Cardiac fibroblast (primary cell): ENCODE measurements around the gene SLC4A9.

ENCODE experiments used
- DNase-seq, 2 donors: peaks; one replicate each; pipeline versions ENCODE4 v3.0.0 to v3.0.0-alpha.2; 2010; ENCODE audit warnings: low read depth in 2 of 2
- H3K4me3 ChIP-seq, 2 donors: replicated peaks in 1 of 2; 1 replicate in 1 of 2; 2 replicates in 1 of 2; pipeline ENCODE4 v1.5.1; 2011; ENCODE audit warnings: low read depth in 2 of 2, low read length in 2 of 2, mild to moderate bottlenecking in 2 of 2, moderate library complexity in 1 of 2
- TF ChIP-seq, protein P1 (sequence below): IDR thresholded peaks from one replicate; pipeline ENCODE4 v1.5.1; 2011; ENCODE audit warnings: low read depth, mild to moderate bottlenecking, low read length, inconsistent platforms

SLC4A9 gene, protein sequence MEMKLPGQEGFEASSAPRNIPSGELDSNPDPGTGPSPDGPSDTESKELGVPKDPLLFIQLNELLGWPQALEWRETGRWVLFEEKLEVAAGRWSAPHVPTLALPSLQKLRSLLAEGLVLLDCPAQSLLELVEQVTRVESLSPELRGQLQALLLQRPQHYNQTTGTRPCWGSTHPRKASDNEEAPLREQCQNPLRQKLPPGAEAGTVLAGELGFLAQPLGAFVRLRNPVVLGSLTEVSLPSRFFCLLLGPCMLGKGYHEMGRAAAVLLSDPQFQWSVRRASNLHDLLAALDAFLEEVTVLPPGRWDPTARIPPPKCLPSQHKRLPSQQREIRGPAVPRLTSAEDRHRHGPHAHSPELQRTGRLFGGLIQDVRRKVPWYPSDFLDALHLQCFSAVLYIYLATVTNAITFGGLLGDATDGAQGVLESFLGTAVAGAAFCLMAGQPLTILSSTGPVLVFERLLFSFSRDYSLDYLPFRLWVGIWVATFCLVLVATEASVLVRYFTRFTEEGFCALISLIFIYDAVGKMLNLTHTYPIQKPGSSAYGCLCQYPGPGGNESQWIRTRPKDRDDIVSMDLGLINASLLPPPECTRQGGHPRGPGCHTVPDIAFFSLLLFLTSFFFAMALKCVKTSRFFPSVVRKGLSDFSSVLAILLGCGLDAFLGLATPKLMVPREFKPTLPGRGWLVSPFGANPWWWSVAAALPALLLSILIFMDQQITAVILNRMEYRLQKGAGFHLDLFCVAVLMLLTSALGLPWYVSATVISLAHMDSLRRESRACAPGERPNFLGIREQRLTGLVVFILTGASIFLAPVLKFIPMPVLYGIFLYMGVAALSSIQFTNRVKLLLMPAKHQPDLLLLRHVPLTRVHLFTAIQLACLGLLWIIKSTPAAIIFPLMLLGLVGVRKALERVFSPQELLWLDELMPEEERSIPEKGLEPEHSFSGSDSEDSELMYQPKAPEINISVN

DNA sequence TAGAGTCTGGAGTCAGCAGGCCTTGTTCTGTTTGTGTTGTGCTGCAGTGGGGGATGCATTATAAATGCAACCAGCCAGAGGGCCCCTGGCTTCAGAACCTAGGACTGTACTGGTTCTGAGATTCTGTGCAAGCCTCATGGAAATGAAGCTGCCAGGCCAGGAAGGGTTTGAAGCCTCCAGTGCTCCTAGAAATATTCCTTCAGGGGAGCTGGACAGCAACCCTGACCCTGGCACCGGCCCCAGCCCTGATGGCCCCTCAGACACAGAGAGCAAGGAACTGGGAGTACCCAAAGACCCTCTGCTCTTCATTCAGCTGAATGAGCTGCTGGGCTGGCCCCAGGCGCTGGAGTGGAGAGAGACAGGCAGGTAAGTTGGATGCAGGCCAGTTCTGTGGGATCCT lies at the start of gene SLC4A9:
SLC4A9 (plus strand) TSS at position 94 of the 400 bp plus-strand sequence; CDS start at position 137, 43 bp downstream.
- no peak for DNase-seq
- TF ChIP-seq, protein P1, sequence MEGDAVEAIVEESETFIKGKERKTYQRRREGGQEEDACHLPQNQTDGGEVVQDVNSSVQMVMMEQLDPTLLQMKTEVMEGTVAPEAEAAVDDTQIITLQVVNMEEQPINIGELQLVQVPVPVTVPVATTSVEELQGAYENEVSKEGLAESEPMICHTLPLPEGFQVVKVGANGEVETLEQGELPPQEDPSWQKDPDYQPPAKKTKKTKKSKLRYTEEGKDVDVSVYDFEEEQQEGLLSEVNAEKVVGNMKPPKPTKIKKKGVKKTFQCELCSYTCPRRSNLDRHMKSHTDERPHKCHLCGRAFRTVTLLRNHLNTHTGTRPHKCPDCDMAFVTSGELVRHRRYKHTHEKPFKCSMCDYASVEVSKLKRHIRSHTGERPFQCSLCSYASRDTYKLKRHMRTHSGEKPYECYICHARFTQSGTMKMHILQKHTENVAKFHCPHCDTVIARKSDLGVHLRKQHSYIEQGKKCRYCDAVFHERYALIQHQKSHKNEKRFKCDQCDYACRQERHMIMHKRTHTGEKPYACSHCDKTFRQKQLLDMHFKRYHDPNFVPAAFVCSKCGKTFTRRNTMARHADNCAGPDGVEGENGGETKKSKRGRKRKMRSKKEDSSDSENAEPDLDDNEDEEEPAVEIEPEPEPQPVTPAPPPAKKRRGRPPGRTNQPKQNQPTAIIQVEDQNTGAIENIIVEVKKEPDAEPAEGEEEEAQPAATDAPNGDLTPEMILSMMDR = no peak
- no peak within 1 kb of the TSS for H3K4me3 ChIP-seq

DNA sequence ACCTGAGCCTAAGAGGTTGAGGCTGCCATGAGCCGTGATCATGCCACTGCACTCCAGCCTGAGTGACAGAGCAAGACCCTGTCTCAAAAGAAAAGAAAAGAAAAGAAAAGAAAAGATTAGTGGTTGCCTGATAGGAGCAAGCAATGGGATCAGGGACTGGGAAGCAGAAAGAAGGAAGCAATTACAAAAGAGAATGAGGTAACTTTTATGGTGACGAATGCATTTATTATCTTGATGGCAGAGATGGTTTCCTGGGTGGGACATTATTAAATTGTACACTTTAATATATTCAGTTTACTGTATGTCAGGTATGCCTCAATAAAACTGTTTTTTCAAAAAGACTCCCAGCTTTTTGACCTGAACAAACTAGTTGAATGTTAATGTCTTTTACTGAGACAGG lies 49.6 kb upstream of the SLC4A9 start:
- TF ChIP-seq, protein P1 = no peak

DNA sequence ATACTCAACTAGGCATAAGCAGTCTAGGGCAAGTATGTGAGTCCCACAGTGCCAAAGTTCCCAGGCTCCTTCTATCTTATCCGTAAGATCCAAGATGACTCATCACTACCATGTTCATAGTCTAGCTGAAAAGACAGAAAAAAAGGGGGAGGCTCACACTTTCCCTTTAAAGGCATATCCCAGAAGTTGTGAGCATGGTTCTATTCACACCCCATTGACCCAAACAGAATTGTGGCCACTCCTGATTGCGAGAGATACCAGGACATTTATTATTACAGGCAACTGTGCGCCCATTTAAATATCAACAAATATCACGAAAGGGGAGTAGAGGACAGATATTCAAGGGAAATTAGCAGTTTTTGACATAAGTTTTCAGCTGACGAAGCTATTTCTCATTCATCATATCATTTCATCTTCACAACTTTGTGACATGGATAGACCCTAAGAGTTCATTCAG lies 49.0 kb upstream of the SLC4A9 start:
- peak; percentile 86 to 94 for DNase-seq
- no peak overlapping the region for H3K4me3 ChIP-seq
- TF ChIP-seq, protein P1 = no peak

More for the DNA sequence above, 49.6 kb upstream of the SLC4A9 start:
- H3K4me3 ChIP-seq = no peak overlapping the region
- DNase-seq = peak in 1 of 2 donors; percentile 64

DNA sequence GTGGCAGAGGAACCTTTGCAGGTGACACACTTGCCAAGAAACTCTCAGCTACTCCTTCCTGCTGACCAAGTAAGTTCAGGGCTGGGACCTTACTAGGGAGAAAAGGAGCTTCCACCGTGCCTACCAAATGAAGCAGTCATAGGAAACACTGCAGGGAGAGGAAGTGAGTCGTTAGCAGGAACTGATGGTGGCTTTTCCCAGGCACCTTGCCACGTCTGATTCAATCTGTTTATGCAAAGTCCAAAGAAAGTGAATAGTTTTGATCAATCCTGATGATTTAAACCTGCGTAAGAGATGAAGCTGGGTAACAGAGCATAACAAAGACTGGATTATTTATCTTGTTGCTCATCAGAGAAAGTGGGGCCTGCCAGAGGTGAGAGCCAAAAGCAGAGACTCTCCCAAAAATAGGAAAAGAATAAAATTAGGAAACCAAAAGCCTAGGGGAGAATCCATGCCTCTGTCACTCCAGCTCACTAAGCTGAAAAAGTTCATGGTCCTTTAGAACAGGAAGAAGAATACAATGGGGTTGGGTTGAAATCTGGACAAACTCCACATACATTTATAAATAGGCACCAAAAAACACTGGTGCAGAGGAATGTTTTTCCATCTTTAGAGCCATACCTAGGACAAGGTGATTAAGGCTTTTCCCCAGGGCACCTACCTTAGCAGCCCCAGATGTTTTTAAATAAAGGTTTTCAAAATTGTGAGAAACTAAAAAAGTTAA lies 47.8 kb upstream of the SLC4A9 start:
- no peak overlapping the region for H3K4me3 ChIP-seq
- TF ChIP-seq, protein P1 = no peak
- DNase-seq = peak; percentile 81 to 99

DNA sequence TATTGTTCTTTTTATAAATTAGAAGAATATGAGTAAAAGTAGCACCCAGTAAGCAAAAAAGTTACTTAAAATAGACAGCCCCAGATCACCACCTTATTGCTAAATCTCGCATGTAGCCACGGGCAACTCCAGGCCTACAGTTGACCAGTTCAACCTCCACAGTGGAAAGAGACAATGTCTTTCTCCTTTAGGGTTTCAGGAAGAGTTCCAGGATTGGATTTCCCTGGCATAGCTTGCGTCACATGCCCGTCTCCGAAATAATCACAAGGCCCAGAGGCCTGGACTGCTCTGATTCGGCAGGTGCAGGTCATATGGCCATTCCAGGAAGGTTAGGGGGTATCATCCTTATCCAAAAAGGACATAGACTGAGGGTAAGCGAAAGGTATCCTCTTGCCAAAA lies 47.2 kb upstream of the SLC4A9 start:
- TF ChIP-seq, protein P1 = no peak
- no peak overlapping the region for H3K4me3 ChIP-seq
- DNase-seq = no peak

DNA sequence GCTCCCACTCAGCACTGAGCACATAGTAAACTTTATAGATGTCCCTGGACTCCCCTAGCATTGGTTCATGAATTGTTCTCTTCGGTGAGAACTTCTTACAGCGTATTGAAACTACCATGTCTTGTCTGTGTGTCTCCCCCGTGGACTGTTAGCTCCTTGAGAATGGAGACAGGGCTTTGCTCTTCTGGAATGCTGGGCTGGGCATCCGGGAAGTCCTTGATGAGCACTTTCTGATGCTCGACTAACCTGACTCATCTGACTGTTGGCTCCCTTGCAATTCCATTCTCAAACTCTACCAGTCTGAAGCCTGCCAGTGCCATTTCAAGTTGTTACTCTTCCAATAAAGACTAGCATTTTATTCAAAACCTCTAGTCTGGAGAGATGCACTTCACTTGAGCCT lies 42.1 kb upstream of the SLC4A9 start:
- no peak overlapping the region for H3K4me3 ChIP-seq
- peak; percentile 47 to 80 for DNase-seq
- TF ChIP-seq, protein P1 = no peak
